ENCODE results near the gene KIF26B. TPM values are rescaled to one million over a fixed set of nuclear protein-coding genes. Genes with fewer than 3 reads are reported as not detected.

KIF26B gene
- total RNA-seq, 2 experiments from 2014 or later: not detected

DNA sequence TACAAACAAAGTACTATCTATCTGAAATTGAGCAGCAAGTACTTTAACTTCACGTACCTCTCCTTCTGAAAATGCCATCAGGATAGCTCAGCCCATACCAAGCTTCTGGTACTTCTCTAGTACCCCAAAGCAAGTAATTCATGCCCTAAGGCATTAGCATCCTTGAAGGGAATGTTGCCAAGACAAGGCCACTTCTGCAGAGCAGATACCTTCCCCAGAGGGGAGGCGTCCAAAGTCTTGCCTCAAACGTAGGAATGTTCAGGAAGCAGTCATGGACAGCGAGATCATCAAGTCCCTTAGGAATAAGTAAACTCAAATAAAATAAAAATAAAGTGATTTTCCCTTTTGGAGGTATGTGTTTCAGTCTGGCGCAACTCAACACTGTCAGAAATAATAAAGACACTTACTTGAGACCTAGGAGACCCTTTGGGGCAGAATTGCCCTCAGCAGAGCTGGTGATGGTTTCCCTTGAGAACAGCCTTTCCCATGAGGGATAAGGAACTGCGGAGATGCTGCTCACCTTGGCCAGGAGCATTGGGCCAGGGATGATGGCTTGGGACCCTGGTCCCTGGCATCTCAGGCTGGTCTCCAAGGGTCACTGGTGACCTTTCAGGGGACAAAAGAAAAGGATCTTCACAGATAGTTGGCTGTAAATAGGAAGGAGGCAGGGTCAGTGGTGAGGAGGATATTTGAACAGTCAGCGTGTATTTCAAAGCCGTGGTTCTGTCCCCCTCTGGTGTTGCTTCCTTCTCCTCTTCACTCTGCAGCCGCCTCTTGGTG, 522.9 kb downstream of the KIF26B start:
- no peak overlapping the region for H3K4me3 Mint-ChIP-seq
- no peak for DNase-seq
- no peak overlapping the region for H3K27ac Mint-ChIP-seq
- no peaks in the 10 kb centered on the region for H3K4me1 Mint-ChIP-seq
- no peaks in the 10 kb centered on the region for H3K27me3 Mint-ChIP-seq
- H3K36me3 Mint-ChIP-seq (ENCODE audit: low read depth): no peaks in the 10 kb centered on the region
- ChIA-PET CTCF (no interaction called here), POLR2A (no interaction called here)
- no peaks in the 10 kb centered on the region for H3K9me3 Mint-ChIP-seq

DNA sequence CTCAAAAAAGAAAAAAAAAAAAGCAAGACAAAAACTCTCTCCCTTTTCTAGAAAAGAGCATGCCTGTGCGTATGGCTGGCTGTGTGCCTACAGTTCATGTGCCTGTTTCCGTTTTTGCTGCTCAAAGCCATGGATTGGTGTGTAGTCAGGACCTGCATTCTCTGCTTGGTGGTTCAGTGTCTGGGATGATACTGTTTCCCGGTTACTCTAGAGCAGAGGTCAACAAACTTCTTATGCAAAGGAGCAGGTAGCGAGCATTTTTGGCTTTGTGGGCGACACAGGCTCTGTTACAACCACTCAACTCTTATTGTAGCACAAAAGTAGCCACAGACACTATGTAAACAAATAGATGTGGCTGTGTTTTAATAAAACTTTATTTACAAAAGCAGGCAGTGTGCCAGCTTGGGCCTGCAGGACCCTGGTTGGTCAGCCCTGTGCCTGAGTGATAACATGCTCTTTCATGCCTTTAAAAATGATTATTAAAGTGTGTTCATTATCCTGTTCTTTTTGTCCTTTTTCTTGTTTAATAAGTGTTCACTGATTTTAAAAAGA, 524.2 kb downstream of the KIF26B start:
- ChIA-PET CTCF (no interaction called here), POLR2A (no interaction called here)
- DNase-seq: no peak
- Mint-ChIP-seq H3K9me3 (no peaks in the 10 kb centered on the region), H3K36me3 (ENCODE audit: low read depth) (no peaks in the 10 kb centered on the region), H3K27me3 (no peaks in the 10 kb centered on the region), H3K4me3 (no peak overlapping the region), H3K4me1 (no peaks in the 10 kb centered on the region), H3K27ac (no peak overlapping the region)

DNA sequence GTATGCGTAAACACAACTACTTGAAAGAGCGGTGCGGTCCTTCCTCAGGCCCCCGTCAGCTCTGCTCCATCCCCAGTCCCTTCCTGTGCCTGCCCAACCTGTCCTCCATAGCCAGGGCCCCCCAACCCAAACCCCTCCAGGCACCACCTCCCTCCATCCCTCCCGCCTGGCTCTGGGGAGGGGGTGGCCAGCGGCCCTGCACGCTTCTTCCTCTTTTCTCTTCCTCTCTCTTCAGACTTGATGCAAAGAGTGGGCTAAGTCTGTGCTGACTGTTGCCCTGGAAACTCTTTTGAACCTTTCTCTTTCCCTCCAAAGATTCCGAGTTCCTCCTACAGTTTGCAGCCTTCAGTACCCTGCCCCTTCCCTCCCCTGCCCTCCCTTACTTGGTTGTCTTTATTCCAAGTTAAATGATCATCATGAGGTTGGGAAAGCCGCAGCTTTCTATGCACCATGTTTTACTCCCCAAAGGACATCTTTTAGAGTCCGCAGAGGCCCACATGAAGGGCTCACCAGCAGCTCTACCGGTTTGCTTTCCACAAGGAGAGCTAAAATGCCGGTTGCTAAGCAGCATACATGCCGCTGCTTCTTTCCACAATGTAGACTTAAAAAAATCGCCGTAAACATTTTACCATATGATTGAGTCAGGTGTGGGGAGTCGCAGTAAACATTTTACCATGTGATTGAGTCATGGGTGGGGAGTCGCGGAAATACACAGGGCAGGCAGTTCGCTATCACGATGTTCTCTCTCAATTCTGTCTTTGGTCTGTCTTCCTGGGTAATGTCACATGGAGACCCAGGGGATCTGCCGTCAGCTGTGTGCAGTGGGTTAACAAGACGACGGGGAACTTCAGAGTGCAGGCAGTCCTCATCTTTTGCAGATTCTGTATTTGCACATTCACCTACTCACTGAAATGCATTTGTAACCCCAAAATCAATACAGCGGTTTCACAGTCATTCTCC, 525.3 kb downstream of the KIF26B start:
- CTCF ChIA-PET: no interaction called here

DNA sequence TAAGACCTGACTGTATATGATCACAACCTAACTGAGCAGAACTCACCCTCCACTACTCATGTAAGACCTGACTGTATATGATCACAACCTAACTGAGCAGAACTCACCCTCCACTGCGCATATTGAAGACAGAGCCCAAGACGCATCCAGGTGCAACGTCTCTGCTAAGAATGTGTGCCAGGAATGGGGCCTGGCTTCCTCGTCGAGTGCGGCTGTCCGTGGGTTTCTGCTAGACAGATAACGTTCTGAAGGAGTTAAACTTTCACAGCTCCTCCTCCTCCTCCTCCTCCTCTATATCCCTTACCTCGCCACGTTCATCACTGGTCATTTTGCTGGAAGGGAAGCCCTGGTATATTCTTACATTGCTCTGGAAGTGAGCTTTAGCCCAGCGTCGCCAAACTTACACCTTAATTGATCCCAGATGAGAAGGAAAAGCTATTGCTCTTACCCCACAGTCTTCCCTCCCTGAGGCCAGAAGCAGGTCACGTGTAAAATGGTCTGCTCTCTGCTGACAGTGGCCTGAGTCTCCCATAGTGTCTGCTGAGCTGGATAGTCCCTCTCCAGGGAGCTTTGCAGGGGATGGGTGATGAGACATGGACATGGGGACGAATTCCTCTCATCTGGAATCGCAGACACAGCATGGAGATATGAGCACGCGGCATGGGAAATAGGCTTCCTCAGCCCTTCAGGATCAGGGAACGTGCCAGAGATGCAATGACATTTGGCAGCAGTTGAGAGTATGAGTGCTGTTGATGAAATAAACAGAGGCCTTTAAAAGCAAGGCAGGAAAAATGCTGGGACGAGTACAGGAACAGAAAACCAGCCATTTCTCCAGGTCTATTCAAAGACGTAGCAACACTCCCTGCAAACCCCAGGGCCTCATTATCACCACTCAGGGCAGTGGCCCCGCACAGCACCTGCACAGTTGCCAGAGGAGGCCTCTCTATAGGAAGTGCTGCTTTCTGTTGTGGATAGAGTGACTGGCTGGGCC, 528.1 kb downstream of the KIF26B start:
- no peaks in the 10 kb centered on the region for H3K36me3 Mint-ChIP-seq (ENCODE audit: low read depth)
- ChIA-PET CTCF (no interaction called here), POLR2A (no interaction called here)
- DNase-seq: no peak
- no peak overlapping the region for H3K27ac Mint-ChIP-seq
- H3K9me3 Mint-ChIP-seq: no peaks in the 10 kb centered on the region
- no peaks in the 10 kb centered on the region for H3K4me1 Mint-ChIP-seq
- H3K27me3 Mint-ChIP-seq: no peaks in the 10 kb centered on the region
- no peak overlapping the region for H3K4me3 Mint-ChIP-seq

More for the DNA sequence above, 525.3 kb downstream of the KIF26B start:
- H3K9me3 Mint-ChIP-seq: no peaks in the 10 kb centered on the region
- no peak for DNase-seq
- POLR2A ChIA-PET: no interaction called here
- H3K27me3 Mint-ChIP-seq: no peaks in the 10 kb centered on the region
- no peaks in the 10 kb centered on the region for H3K4me1 Mint-ChIP-seq
- no peaks in the 10 kb centered on the region for H3K36me3 Mint-ChIP-seq (ENCODE audit: low read depth)
- H3K4me3 Mint-ChIP-seq: no peak overlapping the region
- no peak overlapping the region for H3K27ac Mint-ChIP-seq

DNA sequence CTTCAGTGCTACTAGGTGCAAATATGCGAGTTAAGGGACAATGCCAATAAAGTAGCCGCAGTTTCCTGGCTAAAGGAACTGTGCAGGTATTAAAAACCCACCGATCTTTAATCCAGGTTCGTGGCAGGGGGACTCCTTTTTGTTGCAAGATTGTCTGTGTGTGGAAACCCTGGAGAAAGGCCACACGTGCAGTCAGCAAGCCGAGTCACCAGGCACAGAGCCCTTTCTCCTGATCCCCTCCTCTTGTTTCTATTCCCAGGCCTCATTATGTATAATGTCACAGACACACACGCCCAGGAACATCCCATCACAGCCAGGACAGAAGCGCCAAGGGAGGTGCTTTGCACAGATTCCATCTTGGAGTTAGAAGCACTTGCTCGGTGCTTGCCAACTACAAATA, 528.9 kb downstream of the KIF26B start:
- POLR2A ChIA-PET: no interaction called here
- Mint-ChIP-seq H3K27ac (no peak overlapping the region), H3K4me3 (no peak overlapping the region), H3K9me3 (no peaks in the 10 kb centered on the region), H3K4me1 (no peaks in the 10 kb centered on the region), H3K36me3 (ENCODE audit: low read depth) (no peaks in the 10 kb centered on the region), H3K27me3 (no peaks in the 10 kb centered on the region)
- CTCF ChIA-PET: interaction anchor here (0.5 kb wide), 1 partner anchor 961 kb away, joined by 3 read pairs; no protein-coding TSS in a partner anchor
- no peak for DNase-seq

DNA sequence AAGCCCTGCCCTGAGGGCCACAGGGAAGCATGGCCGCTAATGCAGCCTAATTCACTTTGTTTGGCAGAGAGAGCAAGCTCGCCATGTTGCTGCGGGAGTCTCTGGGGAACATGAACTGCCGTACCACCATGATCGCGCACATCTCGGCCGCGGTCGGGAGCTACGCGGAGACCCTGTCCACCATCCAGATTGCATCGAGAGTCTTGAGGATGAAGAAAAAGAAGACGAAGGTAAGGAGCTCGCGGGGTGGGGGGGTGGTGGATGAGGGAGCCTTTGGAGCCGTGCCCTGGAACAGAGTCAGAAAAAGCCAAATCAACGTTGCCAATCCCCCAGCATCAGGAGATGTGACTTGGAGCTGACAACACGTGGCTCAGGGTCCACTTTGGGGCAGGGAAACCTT, 529.4 kb downstream of the KIF26B start:
- no peaks in the 10 kb centered on the region for H3K27me3 Mint-ChIP-seq
- no peaks in the 10 kb centered on the region for H3K4me1 Mint-ChIP-seq
- no peaks in the 10 kb centered on the region for H3K9me3 Mint-ChIP-seq
- POLR2A ChIA-PET: no interaction called here
- H3K27ac Mint-ChIP-seq: no peak overlapping the region
- DNase-seq: no peak
- no peak overlapping the region for H3K4me3 Mint-ChIP-seq
- no peaks in the 10 kb centered on the region for H3K36me3 Mint-ChIP-seq (ENCODE audit: low read depth)
- CTCF ChIA-PET: interaction anchor here (0.5 kb wide), 1 partner anchor 960 kb away, joined by 3 read pairs; no protein-coding TSS in a partner anchor

DNA sequence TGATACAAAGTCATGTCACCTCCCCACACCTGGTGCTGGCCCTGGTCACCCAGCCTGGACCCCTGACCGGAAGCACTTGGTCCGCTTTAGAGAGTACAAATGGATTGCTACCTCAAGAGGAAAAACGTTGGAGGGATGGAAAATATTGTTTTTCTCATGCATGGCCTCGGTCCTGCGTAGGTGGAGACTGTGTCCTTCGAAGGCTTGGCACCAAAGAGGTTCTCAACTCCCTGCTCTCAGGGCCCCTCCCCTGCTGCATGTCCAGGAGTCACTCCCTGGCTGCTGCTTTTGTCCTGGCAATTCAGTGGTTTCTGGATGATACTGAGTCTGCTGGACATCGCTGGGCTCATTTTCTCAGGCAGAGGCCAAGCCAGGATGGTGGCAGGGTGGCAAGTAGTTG, 529.8 kb downstream of the KIF26B start:
- Mint-ChIP-seq H3K27me3 (no peaks in the 10 kb centered on the region), H3K36me3 (ENCODE audit: low read depth) (no peaks in the 10 kb centered on the region), H3K27ac (no peak overlapping the region), H3K4me3 (no peak overlapping the region), H3K4me1 (no peaks in the 10 kb centered on the region), H3K9me3 (no peaks in the 10 kb centered on the region)
- no peak for DNase-seq
- CTCF ChIA-PET: no interaction called here
- POLR2A ChIA-PET: no interaction called here

DNA sequence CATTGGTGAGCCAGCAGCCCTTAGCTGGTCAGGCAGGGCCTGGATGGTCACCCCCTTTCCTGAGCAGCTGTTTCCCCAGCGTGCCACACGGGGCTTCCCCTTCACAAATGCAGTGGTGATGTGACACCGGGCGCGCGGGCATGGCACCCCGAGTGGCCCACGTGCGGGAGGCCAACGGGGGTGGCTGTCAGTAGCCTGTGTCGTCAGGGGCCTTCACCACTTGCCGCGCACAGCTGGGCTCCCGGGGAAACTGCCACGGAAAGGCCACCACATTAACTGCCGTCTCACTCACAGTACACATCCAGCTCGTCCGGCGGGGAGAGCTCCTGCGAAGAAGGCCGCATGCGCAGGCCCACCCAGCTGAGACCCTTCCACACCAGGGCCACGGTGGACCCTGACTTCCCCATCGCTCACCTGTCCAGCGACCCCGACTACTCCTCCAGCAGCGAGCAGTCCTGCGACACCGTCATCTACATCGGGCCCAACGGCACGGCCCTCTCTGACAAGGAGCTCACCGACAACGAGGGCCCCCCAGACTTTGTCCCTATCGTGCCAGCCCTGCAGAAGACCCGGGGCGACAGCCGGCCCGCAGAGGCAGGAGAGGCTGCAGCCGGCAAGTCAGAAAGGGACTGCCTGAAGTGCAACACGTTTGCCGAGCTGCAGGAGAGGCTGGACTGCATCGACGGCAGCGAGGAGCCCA, 530.5 kb downstream of the KIF26B start:
- no peaks in the 10 kb centered on the region for H3K4me1 Mint-ChIP-seq
- no peak for DNase-seq
- POLR2A ChIA-PET: no interaction called here
- no peak overlapping the region for H3K27ac Mint-ChIP-seq
- CTCF ChIA-PET: no interaction called here
- no peaks in the 10 kb centered on the region for H3K36me3 Mint-ChIP-seq (ENCODE audit: low read depth)
- H3K27me3 Mint-ChIP-seq: no peaks in the 10 kb centered on the region
- H3K4me3 Mint-ChIP-seq: no peak overlapping the region
- no peaks in the 10 kb centered on the region for H3K9me3 Mint-ChIP-seq

DNA sequence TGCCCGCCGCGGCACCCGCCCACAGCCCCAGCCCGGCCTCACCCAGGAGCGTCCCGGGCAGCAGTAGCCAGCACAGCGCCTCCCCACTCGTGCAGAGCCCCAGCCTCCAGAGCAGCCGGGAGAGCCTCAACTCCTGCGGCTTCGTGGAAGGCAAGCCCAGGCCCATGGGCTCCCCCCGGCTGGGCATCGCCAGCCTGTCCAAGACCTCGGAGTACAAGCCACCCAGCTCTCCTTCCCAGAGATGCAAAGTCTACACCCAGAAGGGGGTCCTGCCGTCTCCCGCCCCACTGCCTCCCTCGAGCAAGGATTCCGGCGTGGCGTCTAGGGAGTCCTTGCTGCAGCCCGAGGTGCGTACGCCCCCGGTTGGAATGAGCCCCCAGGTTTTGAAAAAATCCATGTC, 531.2 kb downstream of the KIF26B start:
- no peaks in the 10 kb centered on the region for H3K27me3 Mint-ChIP-seq
- CTCF ChIA-PET: no interaction called here
- no peak overlapping the region for H3K4me3 Mint-ChIP-seq
- DNase-seq: no peak
- no peaks in the 10 kb centered on the region for H3K36me3 Mint-ChIP-seq (ENCODE audit: low read depth)
- H3K9me3 Mint-ChIP-seq: no peaks in the 10 kb centered on the region
- no peaks in the 10 kb centered on the region for H3K4me1 Mint-ChIP-seq
- POLR2A ChIA-PET: no interaction called here
- H3K27ac Mint-ChIP-seq: no peak overlapping the region

DNA sequence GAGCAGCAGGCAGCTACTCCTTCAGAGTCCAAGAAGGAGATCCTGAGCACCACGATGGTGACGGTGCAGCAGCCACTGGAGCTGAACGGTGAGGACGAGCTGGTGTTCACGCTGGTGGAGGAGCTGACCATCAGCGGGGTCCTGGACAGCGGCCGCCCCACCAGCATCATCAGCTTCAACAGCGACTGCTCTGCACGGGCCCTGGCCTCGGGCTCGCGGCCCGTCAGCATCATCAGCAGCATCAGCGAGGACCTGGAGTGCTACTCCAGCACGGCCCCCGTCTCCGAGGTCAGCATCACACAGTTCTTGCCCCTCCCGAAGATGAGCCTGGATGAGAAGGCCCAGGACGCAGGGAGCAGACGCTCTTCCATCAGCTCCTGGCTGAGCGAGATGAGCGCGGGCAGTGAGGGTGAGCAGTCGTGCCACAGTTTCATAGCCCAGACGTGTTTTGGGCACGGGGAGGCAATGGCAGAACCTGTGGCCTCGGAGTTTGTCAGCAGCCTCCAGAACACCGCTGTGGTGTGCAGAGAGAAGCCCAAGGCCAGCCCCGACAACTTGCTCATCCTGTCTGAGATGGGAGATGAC, 531.8 kb downstream of the KIF26B start:
- Mint-ChIP-seq H3K4me1 (no peaks in the 10 kb centered on the region), H3K4me3 (no peak overlapping the region), H3K27ac (no peak overlapping the region), H3K36me3 (ENCODE audit: low read depth) (no peaks in the 10 kb centered on the region), H3K27me3 (no peaks in the 10 kb centered on the region), H3K9me3 (no peaks in the 10 kb centered on the region)
- POLR2A ChIA-PET: no interaction called here
- CTCF ChIA-PET: no interaction called here
- DNase-seq: no peak

DNA sequence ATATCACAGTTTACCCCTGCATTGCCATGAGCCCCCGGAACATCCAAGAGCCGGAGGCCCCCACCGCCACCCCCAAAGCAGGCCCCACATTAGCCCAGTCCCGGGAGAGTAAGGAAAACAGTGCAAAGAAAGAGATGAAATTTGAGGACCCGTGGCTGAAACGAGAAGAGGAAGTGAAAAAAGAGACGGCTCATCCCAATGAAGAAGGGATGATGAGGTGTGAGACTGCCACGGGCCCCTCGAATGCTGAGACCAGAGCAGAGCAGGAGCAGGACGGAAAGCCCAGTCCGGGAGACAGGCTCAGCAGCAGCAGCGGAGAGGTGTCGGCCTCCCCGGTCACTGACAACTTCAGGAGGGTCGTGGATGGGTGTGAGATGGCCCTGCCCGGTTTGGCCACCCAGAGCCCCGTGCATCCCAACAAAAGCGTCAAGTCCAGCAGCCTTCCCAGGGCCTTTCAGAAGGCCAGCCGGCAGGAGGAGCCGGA, 532.4 kb downstream of the KIF26B start:
- POLR2A ChIA-PET: no interaction called here
- Mint-ChIP-seq H3K36me3 (ENCODE audit: low read depth) (no peaks in the 10 kb centered on the region), H3K4me3 (no peak overlapping the region), H3K4me1 (no peaks in the 10 kb centered on the region), H3K9me3 (no peaks in the 10 kb centered on the region), H3K27ac (no peak overlapping the region), H3K27me3 (no peaks in the 10 kb centered on the region)
- CTCF ChIA-PET: no interaction called here
- DNase-seq: no peak

Data from activated CD4-positive, alpha-beta T cell treated with anti-CD3 and anti-CD28 coated beads, Interleukin-2, amount 10 ng/mL, durations not matched to agents 7 days and 5 days (primary cell).